GM19240 (cell line): Measurements from ENCODE around the gene SULF2.

Experiments used
- DNase-seq: peaks from one replicate; pipeline ENCODE4 v3.0.0; 2011; ENCODE audit warnings: low spot score; ENCODE audit not compliant: insufficient read length

The SULF2 gene

DNA sequence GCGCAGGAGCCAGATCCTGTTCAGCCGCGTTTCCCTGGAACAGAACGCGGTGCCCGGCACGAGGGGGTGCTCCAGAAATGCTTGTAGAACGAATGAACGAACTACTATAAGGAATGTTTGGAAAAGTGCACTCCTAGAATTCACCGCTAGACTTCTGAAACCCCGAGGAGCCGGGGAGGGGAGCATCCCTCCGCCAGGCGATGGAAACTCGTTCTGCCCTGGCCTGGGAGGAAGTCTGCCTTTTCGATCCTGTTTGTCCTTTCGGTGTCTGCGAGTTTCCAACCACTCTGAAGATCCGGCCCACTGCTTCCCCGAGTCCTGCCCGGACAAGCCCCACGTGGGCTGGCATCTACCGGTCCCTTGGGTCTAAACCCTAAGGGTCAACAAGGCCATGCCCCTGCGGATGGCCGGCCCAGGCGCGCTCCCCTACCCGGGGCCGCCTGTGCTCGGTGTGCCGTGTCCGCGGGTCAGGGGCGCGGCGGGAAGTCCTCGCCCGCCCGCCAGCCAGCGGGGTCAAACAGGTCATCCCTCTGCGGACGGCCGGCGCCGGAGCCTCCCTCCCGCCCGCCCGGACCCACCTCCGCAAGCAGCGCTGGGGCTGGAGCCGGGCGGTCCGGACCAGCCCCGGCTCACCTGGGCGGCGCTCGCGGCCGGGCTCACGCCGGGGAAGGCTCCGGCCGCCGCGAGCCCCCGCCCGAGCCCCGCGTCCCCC, 526 bp downstream of the SULF2 start:
- DNase-seq: no peak

DNA sequence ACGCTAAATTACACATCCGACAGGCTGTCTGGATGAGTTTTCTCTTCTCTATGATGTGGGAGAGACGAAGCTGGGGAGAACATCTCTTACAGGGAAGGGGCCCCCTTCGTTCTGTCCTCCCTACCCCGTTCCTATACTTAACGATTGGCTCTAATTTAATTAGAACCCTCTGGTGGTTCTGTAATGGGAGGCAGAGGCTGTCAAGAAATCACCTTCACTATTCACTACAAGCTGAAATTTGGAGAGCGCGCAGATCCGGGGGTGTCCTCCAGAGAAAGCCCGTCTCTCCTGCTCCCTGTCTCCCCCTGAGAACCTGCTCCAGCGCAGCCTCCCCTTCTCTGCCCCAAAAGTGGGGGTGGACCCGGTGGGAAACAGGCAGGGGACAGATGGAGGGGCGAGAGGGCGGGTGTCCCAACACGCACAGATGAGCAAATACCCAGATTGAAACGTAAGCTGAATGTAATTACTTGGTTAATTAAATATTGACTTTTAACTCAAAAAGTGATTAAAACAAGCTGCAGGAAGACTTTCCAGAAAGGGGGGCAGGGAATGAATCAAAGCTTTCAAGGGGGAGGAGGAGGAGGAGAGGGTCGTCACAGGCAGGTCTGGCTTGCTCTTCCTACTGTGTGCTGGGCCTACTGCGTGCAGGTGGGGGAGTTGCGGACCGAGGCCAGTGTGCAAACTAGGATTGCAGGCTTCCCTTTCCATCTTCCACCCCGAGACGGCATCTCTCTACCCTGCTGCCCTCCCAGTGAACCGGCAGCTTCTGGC, 1.3 kb downstream of the SULF2 start:
- DNase-seq: no peak

DNA sequence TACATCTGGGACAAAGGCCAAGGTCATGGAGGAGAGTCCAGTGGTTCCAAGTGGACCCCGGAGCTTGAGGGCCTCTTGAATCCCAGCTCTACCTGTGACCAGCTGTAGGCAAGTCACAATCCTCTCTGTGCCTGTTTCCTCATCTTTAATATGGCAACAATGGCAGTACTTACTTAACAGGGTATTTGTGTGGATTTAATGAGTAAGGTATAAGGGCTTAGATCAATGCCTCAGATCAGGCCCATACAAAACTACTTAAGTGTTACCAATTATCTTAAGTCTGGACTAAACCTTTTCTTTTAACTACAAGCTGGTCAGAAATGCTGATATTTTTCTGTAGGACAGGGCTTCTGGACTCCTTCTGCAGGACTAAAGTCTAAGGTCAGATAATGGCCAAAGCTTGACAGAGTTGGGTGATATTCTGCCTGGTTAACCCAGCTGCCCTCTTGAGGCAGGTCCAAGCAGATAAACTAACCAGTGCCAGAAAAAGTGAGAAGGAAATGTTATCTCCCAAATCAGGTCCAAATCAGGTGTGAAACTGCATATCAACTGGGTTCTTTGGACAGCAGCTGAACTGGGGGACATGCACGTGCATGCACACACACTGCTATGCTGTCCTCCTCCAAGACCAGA, 2.2 kb downstream of the SULF2 start:
- DNase-seq: no peak

- DNase-seq: no peak
Measured at GRCh38 chr20:47782076-47782475, 3.2 kb downstream of the SULF2 start.

DNA sequence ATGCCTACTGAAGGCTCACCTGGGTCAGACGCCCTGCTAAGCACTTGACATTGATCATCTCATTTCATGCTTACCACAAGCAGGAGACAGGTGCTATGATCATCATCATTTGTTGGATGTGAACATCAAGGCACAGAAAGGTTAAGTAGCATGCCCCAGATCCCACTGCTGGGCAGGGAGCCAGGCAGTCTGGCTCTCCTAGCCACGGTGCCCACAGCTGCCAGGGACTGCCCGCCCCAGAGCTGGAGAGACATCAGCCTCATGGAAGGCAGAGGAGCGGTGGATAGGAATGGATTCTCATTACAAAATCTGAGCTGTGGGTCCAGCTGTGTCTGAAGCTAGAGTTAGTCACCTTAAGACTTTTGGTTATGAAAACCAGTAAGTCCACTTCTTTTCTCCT, 3.6 kb downstream of the SULF2 start:
- no peak for DNase-seq

GRCh38 chr20:47780720-47781389, 4.4 kb downstream of the SULF2 start:
- no peak for DNase-seq

DNA sequence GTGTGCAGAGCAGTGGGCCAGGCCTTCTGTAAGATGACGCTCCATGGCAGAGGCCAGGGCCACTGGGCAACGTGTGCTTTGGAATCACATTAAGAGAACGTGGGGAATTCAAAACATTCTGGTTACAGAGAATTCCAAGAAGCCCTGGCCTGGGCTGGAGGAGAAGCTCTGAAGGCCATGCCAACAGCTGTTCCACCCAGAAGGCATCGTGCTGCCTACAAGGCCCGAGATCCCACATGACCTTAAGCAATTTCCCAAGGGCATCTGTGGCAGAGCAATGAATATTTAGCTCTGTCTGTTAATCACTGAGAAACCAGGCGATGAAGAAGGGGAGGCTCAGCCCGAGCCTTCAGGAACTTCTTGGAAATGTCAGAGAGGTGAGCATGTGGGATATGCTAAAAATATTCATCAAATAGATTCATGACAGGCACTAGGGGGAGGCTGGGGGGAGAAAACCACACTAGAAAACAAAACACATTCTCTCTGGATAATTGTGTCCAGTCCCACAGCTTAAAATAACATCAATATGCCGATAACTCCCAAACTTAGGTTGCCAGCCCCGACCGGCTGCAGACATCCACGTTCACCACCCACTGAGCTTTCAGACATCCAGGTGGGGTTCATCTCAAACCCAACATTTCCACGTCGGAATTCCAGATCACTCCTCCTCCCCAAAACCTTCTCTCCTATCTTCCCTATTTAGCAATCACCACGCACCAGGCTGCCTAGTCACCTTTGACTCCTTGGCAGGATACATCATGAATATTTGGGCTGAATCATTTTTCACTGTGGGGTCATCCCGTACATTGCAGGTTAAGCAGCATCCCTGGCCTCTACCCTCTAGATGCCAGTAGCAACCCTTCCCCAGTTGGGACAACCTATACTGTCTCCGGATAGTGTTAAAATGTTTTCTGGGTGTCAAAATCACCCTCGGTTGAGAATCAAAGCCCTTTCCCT, 6.6 kb downstream of the SULF2 start:
- DNase-seq: no peak

DNA sequence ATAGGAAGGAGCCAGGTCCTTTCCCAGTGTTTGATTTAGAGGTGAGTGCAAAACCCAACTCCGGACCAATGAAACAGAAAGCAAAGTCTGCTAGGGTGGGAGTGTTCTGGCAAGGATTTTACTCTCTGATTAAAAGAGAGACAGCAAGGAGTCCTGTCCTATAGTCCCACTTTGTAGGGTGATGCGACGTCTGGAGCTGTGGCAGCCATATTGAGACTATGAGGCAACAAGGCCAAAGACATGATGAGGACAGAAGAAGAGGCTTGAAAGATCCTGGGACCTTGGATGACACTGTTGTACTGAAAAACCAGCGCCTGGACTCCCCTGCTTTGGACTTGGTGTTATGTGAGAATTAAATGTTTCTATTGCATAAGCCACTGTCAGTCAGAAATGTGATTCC, 8.1 kb downstream of the SULF2 start:
- no peak for DNase-seq

DNA sequence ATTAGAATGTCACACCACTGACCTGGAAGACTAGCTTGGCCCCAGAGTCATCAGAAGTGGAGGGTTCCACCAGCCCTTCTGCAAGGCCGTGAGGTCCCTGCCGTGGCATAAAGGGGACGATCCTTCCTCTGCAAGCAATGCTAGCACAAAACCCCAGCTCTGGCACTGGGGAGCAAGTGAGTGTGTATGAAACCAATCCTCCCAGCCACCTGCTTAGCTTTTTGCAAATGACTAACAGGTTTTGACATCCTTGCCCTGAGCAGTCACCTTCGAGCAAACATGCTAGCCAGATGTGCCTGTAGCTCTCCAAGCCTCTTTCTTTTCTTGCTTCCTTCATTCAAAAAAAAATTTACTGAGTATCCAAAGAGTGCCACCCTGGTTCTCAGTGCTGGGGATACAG, 8.6 kb downstream of the SULF2 start:
- no peak for DNase-seq

- DNase-seq: no peak
Measured at GRCh38 chr20:47775841-47776240, 9.4 kb downstream of the SULF2 start.

DNA sequence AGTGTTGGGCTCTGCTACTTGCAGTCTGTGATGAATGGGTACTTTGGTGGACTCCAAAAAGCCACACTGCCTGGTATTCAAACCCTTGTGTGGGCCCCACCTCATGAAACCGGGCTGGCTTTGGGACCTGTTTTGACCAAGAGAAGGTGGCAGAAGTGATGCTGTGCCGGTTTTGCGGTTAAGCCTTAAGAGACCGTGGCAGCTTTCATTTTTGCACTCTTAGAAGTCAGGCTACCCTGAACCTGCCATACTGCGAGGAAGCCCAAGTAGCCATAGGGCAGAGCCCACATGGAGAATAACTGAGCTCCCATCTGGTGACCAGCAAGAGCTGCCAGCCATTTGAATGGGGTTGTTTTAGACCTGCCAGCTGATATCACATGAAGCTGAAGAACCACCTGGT, 10.2 kb downstream of the SULF2 start:
- no peak for DNase-seq

DNA sequence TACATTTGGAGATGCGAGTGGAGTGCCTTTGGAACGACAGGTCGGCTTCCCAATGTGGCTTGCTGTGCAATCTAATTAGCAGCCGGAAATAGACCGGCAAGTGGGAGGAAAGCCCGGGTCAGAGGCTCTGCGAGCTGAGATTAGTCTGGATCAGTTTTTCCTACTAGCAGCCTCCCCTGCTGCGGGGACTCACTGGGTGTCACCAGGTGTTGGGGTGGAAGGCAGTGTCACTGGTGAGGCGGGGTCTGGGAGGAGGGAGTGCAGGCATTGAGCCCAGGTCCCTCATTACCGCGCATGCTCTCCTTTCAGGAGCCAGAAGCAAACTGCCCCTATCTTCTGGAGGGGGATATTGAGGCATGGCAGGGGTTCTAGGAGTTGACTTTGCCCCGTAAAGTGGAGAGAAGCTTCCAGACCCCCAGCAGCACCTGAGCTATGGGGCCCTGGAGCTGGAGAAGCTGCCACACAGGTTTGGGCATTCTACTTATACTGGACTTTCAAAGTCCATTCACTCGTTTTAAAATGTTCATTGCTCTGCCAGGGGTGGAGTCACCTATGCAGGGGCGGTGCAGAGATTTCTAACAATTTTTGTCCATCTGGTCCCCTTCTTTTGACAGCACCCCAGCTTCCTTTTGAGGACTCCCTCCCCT, 11.0 kb downstream of the SULF2 start:
- no peak for DNase-seq

GRCh38 chr20:47773371-47773786, 11.9 kb downstream of the SULF2 start:
- no peak for DNase-seq

- DNase-seq: no peak
Measured at GRCh38 chr20:47770935-47771334, 14.3 kb downstream of the SULF2 start.

GRCh38 chr20:47768016-47768824, 17.1 kb downstream of the SULF2 start:
- no peak for DNase-seq

DNA sequence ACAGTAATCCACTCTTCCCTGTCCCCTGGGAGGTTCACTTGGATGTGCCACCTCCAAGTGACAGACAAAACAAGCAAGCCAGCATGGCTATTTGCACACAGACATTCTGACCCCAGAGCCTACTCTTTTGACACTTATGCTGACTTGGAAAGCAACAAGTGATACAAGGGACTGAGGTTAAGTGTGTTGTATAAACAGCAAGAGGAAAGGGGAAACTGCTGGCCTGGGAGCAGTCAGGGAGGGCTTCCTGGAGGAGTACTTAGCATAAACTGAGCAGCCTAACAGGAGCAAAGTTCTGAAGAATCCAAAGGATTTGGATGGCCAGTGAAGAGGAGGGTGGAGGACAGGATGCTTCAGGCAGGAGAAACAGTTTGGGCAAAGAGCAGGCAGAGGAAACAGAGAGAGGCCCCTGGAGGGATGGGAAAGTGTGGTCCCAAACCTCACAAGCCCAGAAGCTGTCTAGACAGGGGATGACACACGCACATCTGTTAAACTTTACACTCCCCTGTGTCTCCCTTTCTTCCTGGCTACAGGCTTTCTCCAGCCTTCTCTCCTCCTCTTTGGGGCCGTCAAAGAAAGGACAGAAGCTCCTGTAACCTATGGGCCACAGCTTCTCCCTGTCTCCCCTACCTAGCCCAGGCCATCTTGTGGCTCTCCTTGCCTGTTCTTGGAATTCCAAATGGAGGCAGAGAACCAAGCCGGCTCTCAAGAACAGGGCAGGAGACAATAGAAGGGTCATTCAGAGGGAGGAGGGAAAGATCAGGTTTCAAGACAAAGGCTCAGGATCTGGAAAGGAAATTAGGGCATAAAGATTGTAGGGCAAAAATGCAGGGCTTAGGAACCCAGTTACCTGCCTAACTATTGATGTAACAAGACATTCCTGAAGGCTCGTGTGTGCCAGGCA, 19.3 kb downstream of the SULF2 start:
- DNase-seq: no peak

DNA sequence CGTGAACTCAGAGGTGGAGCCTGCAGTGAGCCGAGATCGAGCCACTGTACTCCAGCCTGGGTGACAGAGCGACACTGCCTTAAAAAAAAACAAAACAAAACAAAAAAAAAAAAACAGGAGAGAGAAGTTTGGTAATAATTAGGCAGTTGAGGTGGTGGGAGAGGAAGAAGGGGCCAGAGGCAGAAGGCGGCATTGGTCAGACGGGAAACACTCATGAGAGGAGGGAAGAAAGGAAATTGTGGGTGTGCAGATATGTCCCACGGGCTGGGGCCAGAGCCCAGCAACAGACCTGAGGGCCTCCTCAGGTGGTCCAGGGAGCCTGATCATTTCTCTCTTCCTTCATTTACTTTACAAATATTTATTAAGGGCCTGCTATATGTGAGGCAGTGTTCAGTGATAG, 20.0 kb downstream of the SULF2 start:
- DNase-seq: no peak

GRCh38 chr20:47764154-47764733, 21.0 kb downstream of the SULF2 start:
- no peak for DNase-seq
